ENCODE data around the gene ARHGEF12.

ARHGEF12 gene

DNA sequence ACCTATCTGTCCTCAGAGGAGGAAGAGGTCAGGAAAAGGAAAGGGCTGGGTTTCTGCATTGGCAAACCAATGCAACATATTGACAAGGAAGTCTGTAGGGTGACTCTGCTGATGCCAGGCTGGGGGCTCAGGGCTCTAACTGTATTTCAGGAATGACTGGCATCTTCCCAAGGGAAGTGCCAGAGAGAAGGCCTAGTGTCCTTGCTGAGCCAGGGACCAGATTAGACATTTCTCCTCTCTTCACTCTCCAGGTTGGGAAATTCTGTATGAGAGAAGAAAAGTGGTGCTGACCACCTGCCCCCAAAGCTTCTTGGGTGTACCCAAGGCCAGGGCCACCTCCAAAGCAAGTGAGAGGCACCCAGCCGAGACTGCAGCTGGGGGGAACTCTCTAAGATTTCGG is 202.5 kb downstream of the ARHGEF12 start:
- no peak for DNase-seq (ENCODE audit: low spot score)
